Caco-2 (cell line): ENCODE data around the gene KIRREL3. TPM values are rescaled to one million over a fixed set of nuclear protein-coding genes. Genes with fewer than 3 reads are reported as not detected.

Experiments
- BruUV-seq: library from RNA; stranded (reverse); fragments of 400-500 nt; replicated peaks from 2 replicates; lab custom pipeline; 2021; lab: Mats Ljungman, UMichigan
- CTCF ChIA-PET: fragments of 300-600 bp; sonication (Branson Sonifier 250); formaldehyde crosslinking; loops from one replicate; lab custom pipeline; 2022; ENCODE audit warnings: antibody characterized with exemption; lab: Charles Lee
- POLR2A ChIA-PET: fragments of 300-600 bp; sonication (Branson Sonifier 250); formaldehyde crosslinking; loops from one replicate; lab custom pipeline; 2022; ENCODE audit warnings: antibody characterized with exemption; lab: Charles Lee
- DNase-seq, 2 experiments: peaks; one replicate each; pipeline versions ENCODE4 v3.0.0 to v3.0.0-alpha.2; 2020 to 2022
- H3K27me3 ChIP-seq: replicated peaks from 2 replicates; pipeline ENCODE4 v1.6.0; 2011; ENCODE audit warnings: low read length; ENCODE audit not compliant: control insufficient read depth, insufficient read depth
- H3K36me3 ChIP-seq: 2 replicates; pipeline ENCODE4 v1.5.1; 2011; ENCODE audit warnings: low read length; ENCODE audit not compliant: control insufficient read depth, insufficient read depth
- H3K4me1 ChIP-seq: fragments of 250-450 bp; sonication (Bioruptor Pico); 2 replicates; pipeline ENCODE4 v1.5.1; 2020; ENCODE audit warnings: mild to moderate bottlenecking
- H3K4me3 ChIP-seq: 2 replicates; pipeline ENCODE4 v1.5.1; 2011; ENCODE audit warnings: low read depth, mild to moderate bottlenecking, control low read depth, low read length
- H3K9me3 ChIP-seq: fragments of 250-450 bp; sonication (Bioruptor Pico); 2 replicates; pipeline ENCODE4 v1.5.1; 2020; ENCODE audit warnings: mild to moderate bottlenecking, moderate library complexity
- H3K27ac Mint-ChIP-seq: one replicate; pipeline ENCODE4 v1.8.0; 2022; ENCODE audit warnings: mixed read lengths; ENCODE audit not compliant: unreplicated experiment
- H3K27me3 Mint-ChIP-seq: one replicate; pipeline ENCODE4 v1.8.0; 2022; ENCODE audit warnings: mixed read lengths; ENCODE audit not compliant: insufficient read depth, unreplicated experiment
- H3K36me3 Mint-ChIP-seq: one replicate; pipeline ENCODE4 v1.8.0; 2022; ENCODE audit warnings: mild to moderate bottlenecking, mixed read lengths; ENCODE audit not compliant: insufficient read depth, unreplicated experiment
- H3K4me1 Mint-ChIP-seq: one replicate; pipeline ENCODE4 v1.8.0; 2022; ENCODE audit warnings: low read depth, mixed read lengths; ENCODE audit not compliant: unreplicated experiment
- H3K4me3 Mint-ChIP-seq: one replicate; pipeline ENCODE4 v1.8.0; 2022; ENCODE audit warnings: mild to moderate bottlenecking, moderate library complexity, mixed read lengths; ENCODE audit not compliant: unreplicated experiment
- H3K9me3 Mint-ChIP-seq: one replicate; pipeline ENCODE4 v1.8.0; 2022; ENCODE audit warnings: mixed read lengths; ENCODE audit not compliant: unreplicated experiment
- intact Hi-C: fragments of 100-400 bp; cut with micrococcal nuclease; formaldehyde crosslinking; loops from one replicate; pipeline ENCODE4 v1.10.0; 2022; ENCODE audit not compliant: unreplicated experiment
- total RNA-seq: library from RNA; stranded (reverse); gene quantifications from 2 replicates; pipeline ENCODE4 v1.2.3, GENCODE V29; 2022
- TF ChIP-seq, protein P1 (sequence below), 2 experiments: fragments of 200-600 bp in 1 of 2; IDR thresholded peaks; 1 replicate in 1 of 2; 2 replicates in 1 of 2; pipeline versions ENCODE4 v1.5.1 to v1.8.0; 2011 to 2022; ENCODE audit warnings: antibody characterized with exemption in 1 of 2, control low read depth in 1 of 2, inconsistent platforms in 1 of 2, low read depth in 1 of 2, low read length in 1 of 2, mild to moderate bottlenecking in 1 of 2, moderate library complexity in 1 of 2; ENCODE audit not compliant: insufficient read depth in 1 of 2, severe bottlenecking in 1 of 2, unreplicated experiment in 1 of 2

KIRREL3 gene
- total RNA-seq, 1 experiment from 2014 or later: not detected

DNA sequence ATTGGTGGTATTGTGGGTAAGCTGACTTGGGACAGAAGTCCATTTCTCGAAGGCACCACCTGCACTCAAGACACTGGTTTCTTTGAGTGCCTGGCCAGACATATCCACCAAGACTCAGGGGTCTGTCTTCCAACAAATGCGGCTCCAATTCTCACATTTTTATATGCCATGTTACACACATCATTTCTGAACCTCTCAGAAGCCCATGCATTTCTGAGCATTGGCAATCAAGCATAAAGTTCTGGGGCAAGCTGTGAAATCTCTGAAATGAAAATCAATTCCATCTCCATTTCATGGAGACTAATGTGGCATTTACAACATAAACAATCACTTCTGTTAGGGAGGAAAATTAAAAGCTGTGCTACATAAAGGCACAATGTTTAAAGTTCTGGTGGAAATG lies 243.7 kb downstream of the KIRREL3 start:
- Histone ChIP-seq H3K27me3 (peaks cover 3% of the 10 kb centered on the region), H3K4me3 (no peak overlapping the region), H3K9me3 (no peaks in the 10 kb centered on the region), H3K4me1 (no peaks in the 10 kb centered on the region), H3K36me3 (no peaks in the 10 kb centered on the region)
- Mint-ChIP-seq H3K4me1 (no peaks in the 10 kb centered on the region), H3K9me3 (no peaks in the 10 kb centered on the region), H3K36me3 (no peaks in the 10 kb centered on the region), H3K4me3 (no peak overlapping the region), H3K27me3 (peaks cover 14% of the 10 kb centered on the region), H3K27ac (no peak overlapping the region)
- BruUV-seq: no TSS peak
- TF ChIP-seq, protein P1, sequence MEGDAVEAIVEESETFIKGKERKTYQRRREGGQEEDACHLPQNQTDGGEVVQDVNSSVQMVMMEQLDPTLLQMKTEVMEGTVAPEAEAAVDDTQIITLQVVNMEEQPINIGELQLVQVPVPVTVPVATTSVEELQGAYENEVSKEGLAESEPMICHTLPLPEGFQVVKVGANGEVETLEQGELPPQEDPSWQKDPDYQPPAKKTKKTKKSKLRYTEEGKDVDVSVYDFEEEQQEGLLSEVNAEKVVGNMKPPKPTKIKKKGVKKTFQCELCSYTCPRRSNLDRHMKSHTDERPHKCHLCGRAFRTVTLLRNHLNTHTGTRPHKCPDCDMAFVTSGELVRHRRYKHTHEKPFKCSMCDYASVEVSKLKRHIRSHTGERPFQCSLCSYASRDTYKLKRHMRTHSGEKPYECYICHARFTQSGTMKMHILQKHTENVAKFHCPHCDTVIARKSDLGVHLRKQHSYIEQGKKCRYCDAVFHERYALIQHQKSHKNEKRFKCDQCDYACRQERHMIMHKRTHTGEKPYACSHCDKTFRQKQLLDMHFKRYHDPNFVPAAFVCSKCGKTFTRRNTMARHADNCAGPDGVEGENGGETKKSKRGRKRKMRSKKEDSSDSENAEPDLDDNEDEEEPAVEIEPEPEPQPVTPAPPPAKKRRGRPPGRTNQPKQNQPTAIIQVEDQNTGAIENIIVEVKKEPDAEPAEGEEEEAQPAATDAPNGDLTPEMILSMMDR (IDR thresholded peaks at IDR 0.05; ENCODE audit: insufficient read depth in 1 of 2, low read depth in 1 of 2, low read length in 1 of 2, severe bottlenecking in 1 of 2, unreplicated experiment in 1 of 2): no peak
- DNase-seq: no peak
- CTCF ChIA-PET: no interaction called here
- POLR2A ChIA-PET: no interaction called here
- intact Hi-C loops: no loop called here

DNA sequence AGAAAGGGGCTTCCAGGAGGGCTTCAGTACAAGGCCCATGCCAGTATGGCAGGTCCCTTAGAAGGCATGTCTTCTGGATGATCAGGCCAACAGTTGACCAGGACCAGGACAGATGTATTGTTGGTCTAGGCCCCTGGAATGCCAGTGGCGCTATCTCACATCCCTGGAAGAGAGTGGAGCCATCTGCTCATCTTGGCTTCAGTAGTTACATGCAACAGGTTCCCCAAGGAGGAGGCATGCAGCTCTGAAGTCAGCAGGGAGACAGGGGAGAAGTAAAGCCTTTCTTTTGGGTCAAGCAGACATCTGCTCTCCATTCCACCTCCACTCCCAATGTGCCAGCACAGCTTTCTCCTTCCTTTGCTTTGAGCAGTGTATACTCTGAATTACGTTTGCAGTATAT lies 244.1 kb downstream of the KIRREL3 start:
- H3K27me3 ChIP-seq: peaks cover 4% of the 10 kb centered on the region
- Mint-ChIP-seq H3K27me3 (peaks cover 16% of the 10 kb centered on the region), H3K36me3 (no peaks in the 10 kb centered on the region), H3K9me3 (no peaks in the 10 kb centered on the region), H3K4me3 (no peak overlapping the region), H3K27ac (no peak overlapping the region), H3K4me1 (no peaks in the 10 kb centered on the region)
- H3K4me1 ChIP-seq: no peaks in the 10 kb centered on the region
- BruUV-seq: no TSS peak
- intact Hi-C loops: no loop called here
- DNase-seq: no peak
- ChIA-PET POLR2A (no interaction called here), CTCF (no interaction called here)
- TF ChIP-seq, protein P1 (IDR thresholded peaks at IDR 0.05; ENCODE audit: insufficient read depth in 1 of 2, low read depth in 1 of 2, low read length in 1 of 2, severe bottlenecking in 1 of 2, unreplicated experiment in 1 of 2): no peak
- no peak overlapping the region for H3K4me3 ChIP-seq
- no peaks in the 10 kb centered on the region for H3K36me3 ChIP-seq
- H3K9me3 ChIP-seq: no peaks in the 10 kb centered on the region

DNA sequence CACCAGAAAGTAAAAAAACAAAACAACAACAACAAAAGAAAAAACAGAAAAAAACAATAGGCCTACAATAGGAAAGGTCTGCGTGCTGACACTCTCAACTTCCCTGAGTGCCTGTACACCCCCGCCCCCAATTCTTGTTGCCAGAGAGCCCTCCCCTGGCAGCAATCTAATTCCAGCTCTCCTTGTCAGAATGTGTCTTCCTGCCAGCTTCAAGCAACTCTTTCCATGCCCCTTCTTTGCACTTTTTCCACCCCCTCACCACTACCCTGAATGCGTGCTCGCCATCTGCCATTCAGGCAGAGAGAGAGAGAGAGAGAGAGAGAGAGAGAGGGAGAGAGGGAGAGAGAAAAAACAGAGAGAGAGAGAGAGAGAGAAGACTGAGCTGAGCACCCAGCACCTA lies 245.0 kb downstream of the KIRREL3 start:
- no peaks in the 10 kb centered on the region for H3K36me3 ChIP-seq
- H3K9me3 ChIP-seq: no peaks in the 10 kb centered on the region
- no peaks in the 10 kb centered on the region for H3K4me1 ChIP-seq
- H3K9me3 Mint-ChIP-seq: no peaks in the 10 kb centered on the region
- H3K36me3 Mint-ChIP-seq: no peaks in the 10 kb centered on the region
- H3K27me3 Mint-ChIP-seq: peaks cover 20% of the 10 kb centered on the region
- H3K27ac Mint-ChIP-seq: no peak overlapping the region
- DNase-seq: no peak
- CTCF ChIA-PET: no interaction called here
- POLR2A ChIA-PET: no interaction called here
- intact Hi-C loops: no loop called here
- no peak overlapping the region for H3K4me3 ChIP-seq
- peaks cover 4% of the 10 kb centered on the region for H3K27me3 ChIP-seq
- BruUV-seq: no TSS peak
- TF ChIP-seq, protein P1 (IDR thresholded peaks at IDR 0.05; ENCODE audit: insufficient read depth in 1 of 2, low read depth in 1 of 2, low read length in 1 of 2, severe bottlenecking in 1 of 2, unreplicated experiment in 1 of 2): no peak
- no peak overlapping the region for H3K4me3 Mint-ChIP-seq
- H3K4me1 Mint-ChIP-seq: no peaks in the 10 kb centered on the region
